ENCODE measurements around the gene HS3ST3B1.

- TF ChIP-seq CTCF (IDR thresholded peaks at IDR 0.05), result no peak
- no peak for TF ChIP-seq POLR2A (IDR thresholded peaks at IDR 0.05)
Measured at GRCh38 chr17:14389681-14390080, 88.8 kb downstream of the HS3ST3B1 start.
